HEK293 (cell line): ENCODE data around the gene SH3RF3.

ENCODE experiments used
- CTCF ChIA-PET: fragments of 350-600 bp; formaldehyde crosslinking; extraction: SDS; loops from one replicate; lab custom pipeline; 2021; ENCODE audit warnings: antibody characterized with exemption; lab: Yijun Ruan, JAX
- POLR2A ChIA-PET: fragments of 300-600 bp; formaldehyde crosslinking; extraction: SDS; loops from one replicate; lab custom pipeline; 2020; ENCODE audit warnings: antibody characterized with exemption, inconsistent platforms; lab: Yijun Ruan, JAX
- H3K27ac ChIP-seq: fragments of 200-500 bp; sonication (Bioruptor generic); 2 replicates; pipeline ENCODE4 v1.5.1; 2014; ENCODE audit warnings: low read depth, low read length, control low read depth, inconsistent platforms; ENCODE audit errors: extremely low read depth
- H3K36me3 ChIP-seq, 2 experiments: fragments of 200-500 bp in 1 of 2; sonication (Bioruptor generic) in 1 of 2; 1 replicate in 1 of 2; 2 replicates in 1 of 2; pipeline ENCODE4 v1.5.1; 2014 to 2017; ENCODE audit warnings: inconsistent platforms in 2 of 2, low read length in 2 of 2; ENCODE audit not compliant: control insufficient read depth in 2 of 2, insufficient read depth in 1 of 2
- H3K4me1 ChIP-seq: fragments of 200-500 bp; sonication (Bioruptor generic); 2 replicates; pipeline ENCODE4 v1.5.1; 2014; ENCODE audit warnings: mild to moderate bottlenecking, low read length, inconsistent platforms; ENCODE audit not compliant: control insufficient read depth, insufficient read depth
- H3K4me3 ChIP-seq: 2 replicates; pipeline ENCODE4 v1.5.1; 2011; ENCODE audit warnings: low read depth, mild to moderate bottlenecking, control low read depth, low read length, moderate library complexity
- H3K9me3 ChIP-seq: fragments of 200-500 bp; sonication (Bioruptor generic); 2 replicates; pipeline ENCODE4 v1.5.1; 2014; ENCODE audit warnings: low read depth, low read length, inconsistent platforms; ENCODE audit not compliant: control insufficient read depth, insufficient read depth
- HOXA7 ChIP-seq: sonication (generic); formaldehyde crosslinking; IDR thresholded peaks from 2 replicates; pipeline ENCODE4 v1.8.1; 2022; ENCODE audit warnings: missing genetic modification reagents, borderline replicate concordance
- KLF7 ChIP-seq: fragments of 450-650 bp; formaldehyde crosslinking; IDR thresholded peaks from 2 replicates; pipeline ENCODE4 v1.5.1; 2016; ENCODE audit warnings: missing biosample characterization, missing genetic modification characterization, borderline replicate concordance
- TRIM28 ChIP-seq: IDR thresholded peaks from 2 replicates; pipeline ENCODE4 v1.6.1; 2011; ENCODE audit warnings: low read length, control low read depth, borderline replicate concordance
- ZBTB8A ChIP-seq: fragments of 450-650 bp; formaldehyde crosslinking; IDR thresholded peaks from 2 replicates; pipeline ENCODE4 v1.5.1; 2016; ENCODE audit warnings: missing biosample characterization, missing genetic modification characterization
- ZIC2 ChIP-seq: fragments of 450-650 bp; formaldehyde crosslinking; IDR thresholded peaks from 2 replicates; pipeline ENCODE4 v1.5.1; 2016; ENCODE audit warnings: missing biosample characterization, missing genetic modification characterization
- ZNF132 ChIP-seq: fragments of 450-650 bp; formaldehyde crosslinking; IDR thresholded peaks from 2 replicates; pipeline ENCODE4 v1.5.1; 2017; ENCODE audit warnings: missing biosample characterization, missing genetic modification characterization, borderline replicate concordance
- ZNF169 ChIP-seq: fragments of 450-650 bp; formaldehyde crosslinking; IDR thresholded peaks from 2 replicates; pipeline ENCODE4 v1.5.1; 2016; ENCODE audit warnings: missing biosample characterization, missing genetic modification characterization
- ZNF274 ChIP-seq, 2 experiments: fragments of 200-500 bp in 1 of 2; fragments of 450-650 bp in 1 of 2; sonication (Bioruptor generic) in 1 of 2; formaldehyde crosslinking in 1 of 2; IDR thresholded peaks; 2 replicates each; pipeline versions ENCODE4 v1.5.1 to v1.6.1; 2014 to 2016; ENCODE audit warnings: borderline replicate concordance in 1 of 2, inconsistent platforms in 1 of 2, low read length in 1 of 2, missing biosample characterization in 1 of 2, missing genetic modification characterization in 1 of 2
- ZNF311 ChIP-seq: fragments of 450-650 bp; formaldehyde crosslinking; IDR thresholded peaks from 2 replicates; pipeline ENCODE4 v1.5.1; 2017; ENCODE audit warnings: missing biosample characterization, missing genetic modification characterization, borderline replicate concordance
- ZNF324 ChIP-seq: fragments of 450-650 bp; formaldehyde crosslinking; IDR thresholded peaks from 2 replicates; pipeline ENCODE4 v1.5.1; 2016; ENCODE audit warnings: missing biosample characterization, missing genetic modification characterization
- ZNF433 ChIP-seq: fragments of 450-650 bp; formaldehyde crosslinking; IDR thresholded peaks from 2 replicates; pipeline ENCODE4 v1.5.1; 2016; ENCODE audit warnings: missing biosample characterization, missing genetic modification characterization, low read depth
- ZNF48 ChIP-seq: fragments of 450-650 bp; formaldehyde crosslinking; IDR thresholded peaks from 2 replicates; pipeline ENCODE4 v1.5.1; 2016; ENCODE audit warnings: missing biosample characterization, missing genetic modification characterization
- ZNF501 ChIP-seq: fragments of 450-650 bp; formaldehyde crosslinking; IDR thresholded peaks from 2 replicates; pipeline ENCODE4 v1.5.1; 2016; ENCODE audit warnings: missing biosample characterization, missing genetic modification characterization
- ZNF654 ChIP-seq: fragments of 450-650 bp; formaldehyde crosslinking; IDR thresholded peaks from 2 replicates; pipeline ENCODE4 v1.5.1; 2016; ENCODE audit warnings: low read depth, missing biosample characterization, missing genetic modification characterization
- ZNF658 ChIP-seq: fragments of 450-650 bp; formaldehyde crosslinking; IDR thresholded peaks from 2 replicates; pipeline ENCODE4; 2016; ENCODE audit warnings: missing biosample characterization, missing genetic modification characterization
- ZNF768 ChIP-seq: fragments of 450-650 bp; formaldehyde crosslinking; IDR thresholded peaks from 2 replicates; pipeline ENCODE4 v1.5.1; 2018; ENCODE audit warnings: missing biosample characterization, mild to moderate bottlenecking, missing genetic modification characterization
- ZNF791 ChIP-seq: fragments of 450-650 bp; formaldehyde crosslinking; IDR thresholded peaks from 2 replicates; pipeline ENCODE4 v1.5.1; 2016; ENCODE audit warnings: missing biosample characterization, missing genetic modification characterization
- TF ChIP-seq, protein P1 (sequence below): fragments of 450-650 bp; formaldehyde crosslinking; IDR thresholded peaks from 2 replicates; pipeline ENCODE4 v1.5.1; 2017; ENCODE audit warnings: missing biosample characterization, mild to moderate bottlenecking, missing genetic modification characterization, moderate library complexity
- TF ChIP-seq, protein P2 (sequence below): fragments of 450-650 bp; formaldehyde crosslinking; IDR thresholded peaks from 2 replicates; pipeline ENCODE4 v1.5.1; 2016; ENCODE audit warnings: missing biosample characterization, missing genetic modification characterization
- TF ChIP-seq, protein P3 (sequence below): fragments of 450-650 bp; formaldehyde crosslinking; IDR thresholded peaks from 2 replicates; pipeline ENCODE4 v1.5.1; 2016; ENCODE audit warnings: missing biosample characterization, missing genetic modification characterization, borderline replicate concordance

The SH3RF3 gene

DNA sequence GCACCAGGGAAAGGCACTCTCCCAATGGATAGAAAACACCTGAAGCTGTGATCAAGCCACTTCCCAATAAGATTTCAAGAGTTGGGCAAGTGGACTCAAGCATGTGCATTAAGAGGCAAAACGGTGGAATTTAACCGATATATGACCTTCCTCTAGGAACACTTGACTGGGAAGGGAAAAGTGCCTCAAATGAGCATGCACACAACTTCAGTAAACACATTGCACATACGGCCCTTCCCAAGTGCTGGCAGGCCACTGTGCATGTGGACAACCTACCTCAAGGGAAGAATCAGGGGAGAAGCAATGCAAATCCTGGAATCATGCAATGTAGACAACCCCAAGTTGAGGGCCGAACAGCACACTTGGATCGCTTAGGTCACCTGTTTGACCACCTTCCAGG is 23.9 kb upstream of the SH3RF3 start:
- ChIA-PET CTCF (interaction anchor here (0.6 to 0.7 kb wide), 2 partner anchors 257 to 331 kb away, joined by 4 read pairs; no protein-coding TSS in a partner anchor), POLR2A (no interaction called here)
- H3K4me3 ChIP-seq, result no peak overlapping the region
- no peaks in the 10 kb centered on the region for H3K4me1 ChIP-seq
- H3K27ac ChIP-seq, result no peak overlapping the region
- TF ChIP-seq ZNF768 (tag by site-specific recombination) (no peak), TRIM28 (no peak), ZNF658 (no peak), ZNF324 (tag by site-specific recombination) (no peak), ZNF274 (IDR thresholded peaks at IDR 0.05; ENCODE audit: low read length) (no peak), ZNF274 (tag by site-specific recombination; IDR thresholded peaks at IDR 0.05; ENCODE audit: borderline replicate concordance) (no peak), ZNF48 (no peak), ZNF169 (no peak), ZNF791 (no peak), ZBTB8A (tag by site-specific recombination) (no peak), ZNF433 (no peak), ZNF311 (tag by site-specific recombination) (no peak), ZNF132 (tag by site-specific recombination) (no peak), HOXA7 (CRISPR knock-in tag) (no peak), ZNF654 (tag by site-specific recombination) (no peak)
- TF ChIP-seq, protein P1, sequence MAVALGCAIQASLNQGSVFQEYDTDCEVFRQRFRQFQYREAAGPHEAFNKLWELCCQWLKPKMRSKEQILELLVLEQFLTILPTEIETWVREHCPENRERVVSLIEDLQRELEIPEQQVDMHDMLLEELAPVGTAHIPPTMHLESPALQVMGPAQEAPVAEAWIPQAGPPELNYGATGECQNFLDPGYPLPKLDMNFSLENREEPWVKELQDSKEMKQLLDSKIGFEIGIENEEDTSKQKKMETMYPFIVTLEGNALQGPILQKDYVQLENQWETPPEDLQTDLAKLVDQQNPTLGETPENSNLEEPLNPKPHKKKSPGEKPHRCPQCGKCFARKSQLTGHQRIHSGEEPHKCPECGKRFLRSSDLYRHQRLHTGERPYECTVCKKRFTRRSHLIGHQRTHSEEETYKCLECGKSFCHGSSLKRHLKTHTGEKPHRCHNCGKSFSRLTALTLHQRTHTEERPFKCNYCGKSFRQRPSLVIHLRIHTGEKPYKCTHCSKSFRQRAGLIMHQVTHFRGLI (tag by site-specific recombination), result no peak
- TF ChIP-seq, protein P2, sequence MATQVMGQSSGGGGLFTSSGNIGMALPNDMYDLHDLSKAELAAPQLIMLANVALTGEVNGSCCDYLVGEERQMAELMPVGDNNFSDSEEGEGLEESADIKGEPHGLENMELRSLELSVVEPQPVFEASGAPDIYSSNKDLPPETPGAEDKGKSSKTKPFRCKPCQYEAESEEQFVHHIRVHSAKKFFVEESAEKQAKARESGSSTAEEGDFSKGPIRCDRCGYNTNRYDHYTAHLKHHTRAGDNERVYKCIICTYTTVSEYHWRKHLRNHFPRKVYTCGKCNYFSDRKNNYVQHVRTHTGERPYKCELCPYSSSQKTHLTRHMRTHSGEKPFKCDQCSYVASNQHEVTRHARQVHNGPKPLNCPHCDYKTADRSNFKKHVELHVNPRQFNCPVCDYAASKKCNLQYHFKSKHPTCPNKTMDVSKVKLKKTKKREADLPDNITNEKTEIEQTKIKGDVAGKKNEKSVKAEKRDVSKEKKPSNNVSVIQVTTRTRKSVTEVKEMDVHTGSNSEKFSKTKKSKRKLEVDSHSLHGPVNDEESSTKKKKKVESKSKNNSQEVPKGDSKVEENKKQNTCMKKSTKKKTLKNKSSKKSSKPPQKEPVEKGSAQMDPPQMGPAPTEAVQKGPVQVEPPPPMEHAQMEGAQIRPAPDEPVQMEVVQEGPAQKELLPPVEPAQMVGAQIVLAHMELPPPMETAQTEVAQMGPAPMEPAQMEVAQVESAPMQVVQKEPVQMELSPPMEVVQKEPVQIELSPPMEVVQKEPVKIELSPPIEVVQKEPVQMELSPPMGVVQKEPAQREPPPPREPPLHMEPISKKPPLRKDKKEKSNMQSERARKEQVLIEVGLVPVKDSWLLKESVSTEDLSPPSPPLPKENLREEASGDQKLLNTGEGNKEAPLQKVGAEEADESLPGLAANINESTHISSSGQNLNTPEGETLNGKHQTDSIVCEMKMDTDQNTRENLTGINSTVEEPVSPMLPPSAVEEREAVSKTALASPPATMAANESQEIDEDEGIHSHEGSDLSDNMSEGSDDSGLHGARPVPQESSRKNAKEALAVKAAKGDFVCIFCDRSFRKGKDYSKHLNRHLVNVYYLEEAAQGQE (tag by site-specific recombination), result no peak
- TF ChIP-seq, protein P3, sequence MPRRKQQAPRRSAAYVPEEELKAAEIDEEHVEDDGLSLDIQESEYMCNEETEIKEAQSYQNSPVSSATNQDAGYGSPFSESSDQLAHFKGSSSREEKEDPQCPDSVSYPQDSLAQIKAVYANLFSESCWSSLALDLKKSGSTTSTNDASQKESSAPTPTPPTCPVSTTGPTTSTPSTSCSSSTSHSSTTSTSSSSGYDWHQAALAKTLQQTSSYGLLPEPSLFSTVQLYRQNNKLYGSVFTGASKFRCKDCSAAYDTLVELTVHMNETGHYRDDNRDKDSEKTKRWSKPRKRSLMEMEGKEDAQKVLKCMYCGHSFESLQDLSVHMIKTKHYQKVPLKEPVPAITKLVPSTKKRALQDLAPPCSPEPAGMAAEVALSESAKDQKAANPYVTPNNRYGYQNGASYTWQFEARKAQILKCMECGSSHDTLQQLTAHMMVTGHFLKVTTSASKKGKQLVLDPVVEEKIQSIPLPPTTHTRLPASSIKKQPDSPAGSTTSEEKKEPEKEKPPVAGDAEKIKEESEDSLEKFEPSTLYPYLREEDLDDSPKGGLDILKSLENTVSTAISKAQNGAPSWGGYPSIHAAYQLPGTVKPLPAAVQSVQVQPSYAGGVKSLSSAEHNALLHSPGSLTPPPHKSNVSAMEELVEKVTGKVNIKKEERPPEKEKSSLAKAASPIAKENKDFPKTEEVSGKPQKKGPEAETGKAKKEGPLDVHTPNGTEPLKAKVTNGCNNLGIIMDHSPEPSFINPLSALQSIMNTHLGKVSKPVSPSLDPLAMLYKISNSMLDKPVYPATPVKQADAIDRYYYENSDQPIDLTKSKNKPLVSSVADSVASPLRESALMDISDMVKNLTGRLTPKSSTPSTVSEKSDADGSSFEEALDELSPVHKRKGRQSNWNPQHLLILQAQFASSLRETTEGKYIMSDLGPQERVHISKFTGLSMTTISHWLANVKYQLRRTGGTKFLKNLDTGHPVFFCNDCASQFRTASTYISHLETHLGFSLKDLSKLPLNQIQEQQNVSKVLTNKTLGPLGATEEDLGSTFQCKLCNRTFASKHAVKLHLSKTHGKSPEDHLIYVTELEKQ (tag by site-specific recombination), result no peak
- no peaks in the 10 kb centered on the region for H3K36me3 ChIP-seq
- no peaks in the 10 kb centered on the region for H3K9me3 ChIP-seq

DNA sequence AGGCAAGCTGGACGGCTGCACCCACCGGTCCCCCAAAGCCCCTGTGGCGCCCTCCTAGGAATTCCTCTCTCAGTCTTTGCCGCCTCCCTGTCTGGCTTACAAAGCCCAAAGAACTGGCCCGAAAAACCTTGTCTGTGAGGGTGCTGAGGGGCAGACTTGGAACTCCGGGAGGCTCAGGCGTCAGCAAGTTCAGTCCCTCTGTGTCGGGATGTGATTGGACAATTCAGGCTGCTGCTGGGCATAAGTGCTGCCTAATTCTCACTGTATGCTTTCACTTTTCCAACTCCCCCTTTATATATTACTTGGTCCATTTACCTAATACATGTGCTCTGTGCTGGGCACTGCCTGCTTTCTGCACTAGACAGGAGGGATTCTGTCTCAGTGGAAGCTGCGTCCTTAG is 20.3 kb upstream of the SH3RF3 start:
- POLR2A ChIA-PET, result no interaction called here
- no peaks in the 10 kb centered on the region for H3K4me1 ChIP-seq
- H3K36me3 ChIP-seq, result no peaks in the 10 kb centered on the region
- TF ChIP-seq ZIC2 (tag by site-specific recombination) (no peak), ZNF501 (tag by site-specific recombination) (no peak), KLF7 (tag by site-specific recombination) (no peak)
- TF ChIP-seq, all 188 proteins: peak for 0
- CTCF ChIA-PET, result no interaction called here
- Histone ChIP-seq H3K9me3 (no peaks in the 10 kb centered on the region), H3K27ac (no peak overlapping the region), H3K4me3 (no peak overlapping the region)
